Activated naive CD4-positive, alpha-beta T cell treated with anti-CD3 and anti-CD28 coated beads, Interleukin-2, amount 50 U/mL, for 16 hours (primary cell): ENCODE results near the gene ARHGEF9.
"Not testable (repeated sequence)": the region's sequence is repeated elsewhere in the genome, so short reads cannot be mapped to it uniquely, and the experiment has no call there.

ENCODE experiments used
- DNase-seq: peaks from one replicate; pipeline ENCODE4 v3.0.0-alpha.2; 2020

Gene ARHGEF9

GRCh38 chrX:63784902-63785707 is at the start of gene ARHGEF9:
Gene ARHGEF9 (minus strand): TSS chrX:63785214. CDS start chrX:63785145, 69 bp downstream.
- DNase-seq, result no peak

- not testable (repeated sequence) for DNase-seq
Measured at GRCh38 chrX:63825446-63825845, 40.4 kb upstream of the ARHGEF9 start.

- DNase-seq, result no peak
Measured at GRCh38 chrX:63818156-63818555, 33.1 kb upstream of the ARHGEF9 start.

GRCh38 chrX:63817696-63818095 is 32.7 kb upstream of the ARHGEF9 start:
- no peak for DNase-seq

- no peak for DNase-seq
Measured at GRCh38 chrX:63812823-63813222, 27.8 kb upstream of the ARHGEF9 start.

GRCh38 chrX:63810746-63811145 is 25.7 kb upstream of the ARHGEF9 start:
- DNase-seq, result no peak

- DNase-seq, result no peak
Measured at GRCh38 chrX:63809173-63809572, 24.2 kb upstream of the ARHGEF9 start.

- DNase-seq, result not testable (repeated sequence)
Measured at GRCh38 chrX:63795406-63795805, 10.4 kb upstream of the ARHGEF9 start.

- DNase-seq, result no peak
Measured at GRCh38 chrX:63785708-63786040, 660 bp upstream of the ARHGEF9 start.

GRCh38 chrX:63784346-63784901 is 590 bp downstream of the ARHGEF9 start:
- DNase-seq, result no peak

GRCh38 chrX:63782515-63782914 is 2.5 kb downstream of the ARHGEF9 start:
- DNase-seq, result no peak

GRCh38 chrX:63768760-63769159 is 16.3 kb downstream of the ARHGEF9 start:
- DNase-seq, result no peak

GRCh38 chrX:63765712-63766111 is 19.3 kb downstream of the ARHGEF9 start:
- DNase-seq, result no peak

- no peak for DNase-seq
Measured at GRCh38 chrX:63764946-63765345, 20.1 kb downstream of the ARHGEF9 start.

GRCh38 chrX:63761639-63762038 is 23.4 kb downstream of the ARHGEF9 start:
- DNase-seq, result no peak

- no peak for DNase-seq
Measured at GRCh38 chrX:63758011-63758410, 27.0 kb downstream of the ARHGEF9 start.

GRCh38 chrX:63755892-63756291 is 29.1 kb downstream of the ARHGEF9 start:
- DNase-seq, result no peak

- DNase-seq, result peak; percentile 88
Measured at GRCh38 chrX:63754860-63755579, 30.0 kb downstream of the ARHGEF9 start.

- peak; percentile 19 for DNase-seq
Measured at GRCh38 chrX:63754136-63754859, 30.7 kb downstream of the ARHGEF9 start.

GRCh38 chrX:63751481-63751880 is 33.5 kb downstream of the ARHGEF9 start:
- DNase-seq, result no peak

GRCh38 chrX:63750811-63751210 is 34.2 kb downstream of the ARHGEF9 start:
- DNase-seq, result no peak

GRCh38 chrX:63747331-63747730 is 37.7 kb downstream of the ARHGEF9 start:
- no peak for DNase-seq

GRCh38 chrX:63746715-63747114 is 38.3 kb downstream of the ARHGEF9 start:
- no peak for DNase-seq
